Measurements from ENCODE around the gene LAMC3.

- TF ChIP-seq, protein P1, sequence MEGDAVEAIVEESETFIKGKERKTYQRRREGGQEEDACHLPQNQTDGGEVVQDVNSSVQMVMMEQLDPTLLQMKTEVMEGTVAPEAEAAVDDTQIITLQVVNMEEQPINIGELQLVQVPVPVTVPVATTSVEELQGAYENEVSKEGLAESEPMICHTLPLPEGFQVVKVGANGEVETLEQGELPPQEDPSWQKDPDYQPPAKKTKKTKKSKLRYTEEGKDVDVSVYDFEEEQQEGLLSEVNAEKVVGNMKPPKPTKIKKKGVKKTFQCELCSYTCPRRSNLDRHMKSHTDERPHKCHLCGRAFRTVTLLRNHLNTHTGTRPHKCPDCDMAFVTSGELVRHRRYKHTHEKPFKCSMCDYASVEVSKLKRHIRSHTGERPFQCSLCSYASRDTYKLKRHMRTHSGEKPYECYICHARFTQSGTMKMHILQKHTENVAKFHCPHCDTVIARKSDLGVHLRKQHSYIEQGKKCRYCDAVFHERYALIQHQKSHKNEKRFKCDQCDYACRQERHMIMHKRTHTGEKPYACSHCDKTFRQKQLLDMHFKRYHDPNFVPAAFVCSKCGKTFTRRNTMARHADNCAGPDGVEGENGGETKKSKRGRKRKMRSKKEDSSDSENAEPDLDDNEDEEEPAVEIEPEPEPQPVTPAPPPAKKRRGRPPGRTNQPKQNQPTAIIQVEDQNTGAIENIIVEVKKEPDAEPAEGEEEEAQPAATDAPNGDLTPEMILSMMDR (IDR thresholded peaks at IDR 0.05) = no peak
- TF ChIP-seq POLR2AphosphoS5 (IDR thresholded peaks at IDR 0.05) (no peak), EP300 (IDR thresholded peaks at IDR 0.05) (no peak), POLR2A (IDR thresholded peaks at IDR 0.05) (no peak)
These were observed 39.4 kb downstream of the LAMC3 start for GRCh38 chr9:131048332-131048731.
